HG02763 (cell line): Measurements from ENCODE around the gene ZNF652.
A peak's percentile ranks its signal among the peaks of the same experiment; 100 is the strongest.
"Not testable (repeated sequence)": the region's sequence is repeated elsewhere in the genome, so short reads cannot be mapped to it uniquely, and the experiment has no call there.

Experiments used
- ATAC-seq: cut with Tn5 transposase; IDR thresholded peaks from one replicate; pipeline ENCODE4 v1.9.1; 2021; ENCODE audit warnings: mild to moderate bottlenecking, moderate library complexity; ENCODE audit not compliant: unreplicated experiment

Gene ZNF652

GRCh38 chr17:49361902-49362722 is at the start of gene ZNF652:
TSS of gene ZNF652 (minus strand) at chr17:49362250. CDS start at chr17:49317725, 44,525 bp downstream.
- ATAC-seq, result peak; percentile 65

GRCh38 chr17:49409066-49409465 is 47.0 kb upstream of the ZNF652 start:
- no peak for ATAC-seq

- ATAC-seq, result peak; percentile 66
These were observed 46.0 kb upstream of the ZNF652 start for GRCh38 chr17:49407981-49408501.

GRCh38 chr17:49407086-49407485 is 45.0 kb upstream of the ZNF652 start:
- ATAC-seq, result no peak

GRCh38 chr17:49406421-49407061 is 44.5 kb upstream of the ZNF652 start:
- ATAC-seq, result no peak

- no peak for ATAC-seq
These were observed 42.9 kb upstream of the ZNF652 start for GRCh38 chr17:49404906-49405305.

- no peak for ATAC-seq
These were observed 42.3 kb upstream of the ZNF652 start for GRCh38 chr17:49404361-49404760.

GRCh38 chr17:49403514-49404289 is 41.7 kb upstream of the ZNF652 start:
- no peak for ATAC-seq

- no peak for ATAC-seq
These were observed 40.7 kb upstream of the ZNF652 start for GRCh38 chr17:49402706-49403105.

GRCh38 chr17:49401971-49402611 is 40.0 kb upstream of the ZNF652 start:
- no peak for ATAC-seq

GRCh38 chr17:49399995-49400394 is 37.9 kb upstream of the ZNF652 start:
- ATAC-seq, result no peak

- no peak for ATAC-seq
These were observed 35.5 kb upstream of the ZNF652 start for GRCh38 chr17:49397586-49397985.

- ATAC-seq, result no peak
These were observed 31.6 kb upstream of the ZNF652 start for GRCh38 chr17:49393491-49394255.

- no peak for ATAC-seq
These were observed 28.7 kb upstream of the ZNF652 start for GRCh38 chr17:49390548-49391324.

GRCh38 chr17:49389514-49390347 is 27.7 kb upstream of the ZNF652 start:
- not testable (repeated sequence) for ATAC-seq

- no peak for ATAC-seq
These were observed 26.9 kb upstream of the ZNF652 start for GRCh38 chr17:49388692-49389513.

GRCh38 chr17:49388290-49388640 is 26.2 kb upstream of the ZNF652 start:
- no peak for ATAC-seq
